GM18858 (cell line): ENCODE data around the gene MYO1H.
"Not testable (repeated sequence)": the region's sequence is repeated elsewhere in the genome, so short reads cannot be mapped to it uniquely, and the experiment has no call there.

ENCODE experiments used
- ATAC-seq: cut with Tn5 transposase; IDR thresholded peaks from one replicate; pipeline ENCODE4 v1.9.1; 2021; ENCODE audit not compliant: unreplicated experiment

MYO1H gene

GRCh38 chr12:109466305-109466704 lies 118.6 kb downstream of the MYO1H start:
- no peak for ATAC-seq

- ATAC-seq = no peak
Measured at GRCh38 chr12:109466821-109467220, 119.1 kb downstream of the MYO1H start.

GRCh38 chr12:109467978-109468676 lies 120.4 kb downstream of the MYO1H start:
- no peak for ATAC-seq

GRCh38 chr12:109469517-109469916 lies 121.8 kb downstream of the MYO1H start:
- ATAC-seq = no peak

- ATAC-seq = no peak
Measured at GRCh38 chr12:109473006-109473405, 125.3 kb downstream of the MYO1H start.

GRCh38 chr12:109473526-109474270 lies 126.0 kb downstream of the MYO1H start:
- not testable (repeated sequence) for ATAC-seq

GRCh38 chr12:109475121-109475520 lies 127.4 kb downstream of the MYO1H start:
- ATAC-seq = no peak

- no peak for ATAC-seq
Measured at GRCh38 chr12:109475993-109476806, 128.5 kb downstream of the MYO1H start.

- no peak for ATAC-seq
Measured at GRCh38 chr12:109476807-109477184, 129.1 kb downstream of the MYO1H start.

- ATAC-seq = peak; percentile 75
Measured at GRCh38 chr12:109477185-109477962, 129.7 kb downstream of the MYO1H start, which contains the start of the genes KCTD10 and UBE3B. Gene KCTD10 (minus strand): TSS chr12:109477300. CDS start chr12:109477262, 38 bp downstream. Gene UBE3B (plus strand): TSS chr12:109477634. CDS start chr12:109483552, 5,918 bp downstream.

GRCh38 chr12:109477963-109478315 lies 130.2 kb downstream of the MYO1H start:
- no peak for ATAC-seq

GRCh38 chr12:109479761-109480160 lies 132.1 kb downstream of the MYO1H start:
- no peak for ATAC-seq

GRCh38 chr12:109480356-109480755 lies 132.7 kb downstream of the MYO1H start:
- no peak for ATAC-seq

GRCh38 chr12:109481863-109482262 lies 134.2 kb downstream of the MYO1H start:
- ATAC-seq = no peak

- no peak for ATAC-seq
Measured at GRCh38 chr12:109482491-109482890, 134.8 kb downstream of the MYO1H start.

- ATAC-seq = no peak
Measured at GRCh38 chr12:109482894-109483293, 135.2 kb downstream of the MYO1H start.

GRCh38 chr12:109483346-109483745 lies 135.6 kb downstream of the MYO1H start:
- ATAC-seq = no peak

- ATAC-seq = no peak
Measured at GRCh38 chr12:109485201-109485600, 137.5 kb downstream of the MYO1H start.

GRCh38 chr12:109487181-109488050 lies 139.7 kb downstream of the MYO1H start:
- no peak for ATAC-seq
